K562 (cell line): ENCODE data around the gene RNF113A. TPM values are rescaled to one million over a fixed set of nuclear protein-coding genes. Genes with fewer than 3 reads are reported as not detected.
A peak's percentile ranks its signal among the peaks of the same experiment; 100 is the strongest.

Source experiments
- ARID1B ChIP-seq: fragments of 450-650 bp; IDR thresholded peaks from 2 replicates; pipeline ENCODE4 v1.6.1; 2016; ENCODE audit warnings: antibody characterized with exemption, mild to moderate bottlenecking, inconsistent platforms
- CTCF ChIP-seq, 3 experiments: IDR thresholded peaks in 2 of 3; conservative IDR thresholded peaks in 1 of 3; 2 replicates each; pipeline ENCODE4 v1.5.1; 2011 to 2012; ENCODE audit warnings: low read length in 3 of 3, mild to moderate bottlenecking in 3 of 3, control low read depth in 2 of 3, improper control_type of control experiment in 1 of 3, inconsistent platforms in 1 of 3, low read depth in 1 of 3, mixed read lengths in 1 of 3, moderate library complexity in 1 of 3; ENCODE audit not compliant: insufficient read depth in 2 of 3
- ELF1 ChIP-seq: fragments of 200-800 bp; sonication (Bioruptor generic); IDR thresholded peaks from 2 replicates; pipeline ENCODE4 v1.6.1; 2016; ENCODE audit warnings: missing genetic modification characterization, missing compliant biosample characterization
- ETS1 ChIP-seq: conservative IDR thresholded peaks from 2 replicates; pipeline ENCODE4 v1.6.1; 2011; ENCODE audit warnings: low read depth, mild to moderate bottlenecking, low read length; ENCODE audit not compliant: control insufficient read depth
- HDAC8 ChIP-seq: fragments of 450-650 bp; IDR thresholded peaks from 2 replicates; pipeline ENCODE4 v1.6.1; 2016; ENCODE audit warnings: mild to moderate bottlenecking, missing genetic modification characterization, moderate library complexity, missing compliant biosample characterization
- LCOR ChIP-seq: sonication (generic); formaldehyde crosslinking; IDR thresholded peaks from 2 replicates; pipeline ENCODE4 v1.8.0; 2022; ENCODE audit warnings: mild to moderate bottlenecking, missing genetic modification reagents
- MXI1 ChIP-seq: IDR thresholded peaks from 2 replicates; pipeline ENCODE4 v1.6.1; 2011; ENCODE audit warnings: low read depth, mild to moderate bottlenecking, improper control_type of control experiment, low read length
- NCOR1 ChIP-seq: fragments of 450-650 bp; IDR thresholded peaks from 2 replicates; pipeline ENCODE4 v1.6.1; 2016; ENCODE audit warnings: mild to moderate bottlenecking, moderate library complexity
- NFXL1 ChIP-seq: fragments of 450-650 bp; formaldehyde crosslinking; IDR thresholded peaks from 2 replicates; pipeline ENCODE4 v1.4.0; 2021; ENCODE audit warnings: mild to moderate bottlenecking
- NKRF ChIP-seq: fragments of 450-650 bp; IDR thresholded peaks from 2 replicates; pipeline ENCODE4 v1.6.1; 2016; ENCODE audit warnings: borderline replicate concordance
- SIX5 ChIP-seq, 2 experiments: IDR thresholded peaks; 2 replicates each; pipeline ENCODE4 v1.6.1; 2011; ENCODE audit warnings: low read length in 2 of 2, borderline replicate concordance in 1 of 2, low read depth in 1 of 2, mild to moderate bottlenecking in 1 of 2, moderate library complexity in 1 of 2; ENCODE audit not compliant: insufficient read depth in 1 of 2
- THAP7 ChIP-seq: fragments of 250-450 bp; sonication (Bioruptor Pico); IDR thresholded peaks from 2 replicates; pipeline ENCODE4 v1.5.0; 2021
- ZMIZ1 ChIP-seq, 2 experiments: fragments of 150-350 bp in 1 of 2; IDR thresholded peaks; 2 replicates each; pipeline ENCODE4 v1.6.1; 2012 to 2016; ENCODE audit warnings: low read depth in 2 of 2, low read length in 2 of 2, mild to moderate bottlenecking in 1 of 2, moderate library complexity in 1 of 2
- ZNF140 ChIP-seq: fragments of 250-450 bp; sonication (Bioruptor Pico); IDR thresholded peaks from 2 replicates; pipeline ENCODE4 v1.8.0; 2021; ENCODE audit warnings: moderate library complexity, mild to moderate bottlenecking, inconsistent platforms
- ZNF224 ChIP-seq: sonication (generic); formaldehyde crosslinking; IDR thresholded peaks from 2 replicates; pipeline ENCODE4 v1.8.0; 2022; ENCODE audit warnings: mild to moderate bottlenecking, missing genetic modification reagents
- ZNF830 ChIP-seq: fragments of 250-450 bp; sonication (Bioruptor Pico); IDR thresholded peaks from 2 replicates; pipeline ENCODE4 v1.5.0; 2021; ENCODE audit warnings: mild to moderate bottlenecking
- polyA plus RNA-seq, 8 experiments: library from polyadenylated mRNA; depleted of rRNA in 4 of 8; stranded (reverse) in 5 of 8; unstranded in 3 of 8; fragments of >200 nt; fragmentation: Nextera tagmentation in 2 of 8; fragmentation: Illumina TruSeq in 1 of 8; extraction: Ambion mirVana in 2 of 8; extraction: Trizol in 1 of 8; gene quantifications; 2 replicates each; pipeline versions ENCODE4 v1.2.1 to v1.2.3, GENCODE V29; 2011 to 2014; ENCODE audit warnings: inconsistent platforms in 1 of 8, missing spikeins in 1 of 8
- total RNA-seq, 7 experiments: library from RNA; depleted of rRNA in 6 of 7; stranded (reverse); fragments of >200 nt in 6 of 7; fragmentation: Illumina TruSeq in 2 of 7; extraction: Trizol in 2 of 7; gene quantifications; 2 replicates each; pipeline versions ENCODE4 v1.2.1 to v1.2.3, GENCODE V29; 2011 to 2021; ENCODE audit warnings: low replicate concordance in 1 of 7

RNF113A gene
- total and polyA plus RNA-seq, 9 of the 15 experiments (the other 6 are each of a cell fraction or from before 2014, with no cell fraction given): 21.2 to 38.4 (median 28.1) TPM

GRCh38 chrX:119871599-119872395 is at the start of gene RNF113A, which contains the start of gene NDUFA1 (continued):
- no peak for TF ChIP-seq CTCF (IDR thresholded peaks at IDR 0.05 in 2 of 3, conservative IDR thresholded peaks at IDR 0.05 in 1 of 3; ENCODE audit: insufficient read depth in 2 of 3, low read depth in 1 of 3, low read length in 3 of 3)
- peak; percentile 86 for TF ChIP-seq ELF1
- peak; percentile 24; the same call in 1 of the 2 replicates for TF ChIP-seq ARID1B
- TF ChIP-seq THAP7 (CRISPR knock-in tag): peak; percentile 97
- TF ChIP-seq ZNF224 (CRISPR knock-in tag): no peak
- TF ChIP-seq ZMIZ1 (IDR thresholded peaks at IDR 0.05; ENCODE audit: low read depth in 2 of 2, low read length in 2 of 2): no peak
- TF ChIP-seq MXI1: peak; percentile 38; the same call in 1 of the 2 replicates
- no peak for TF ChIP-seq ETS1
- no peak for TF ChIP-seq ZNF140 (CRISPR knock-in tag)
- peak in 1 of 2 experiments; percentile 28; a peak in 2 of 4 replicates for TF ChIP-seq SIX5 (IDR thresholded peaks at IDR 0.05; ENCODE audit: borderline replicate concordance in 1 of 2, insufficient read depth in 1 of 2, low read depth in 1 of 2, low read length in 2 of 2)
- TF ChIP-seq HDAC8: no peak
- no peak for TF ChIP-seq NCOR1
- TF ChIP-seq NKRF: no peak
- no peak for TF ChIP-seq ZNF830 (CRISPR knock-in tag)
- peak; percentile 77 for TF ChIP-seq LCOR (CRISPR knock-in tag)
- TF ChIP-seq NFXL1 (CRISPR knock-in tag): no peak
